Endothelial cell (in vitro differentiated cells): ENCODE data around the gene MSX1. TPM values are rescaled to one million over a fixed set of nuclear protein-coding genes. Genes with fewer than 3 reads are reported as not detected.

Source experiments
- DNase-seq: peaks from one replicate; pipeline ENCODE4 v3.0.0; 2021; ENCODE audit warnings: low spot score
- H3K27ac Mint-ChIP-seq: one replicate; pipeline ENCODE4 v1.8.0; 2021; ENCODE audit warnings: mixed read lengths, inconsistent platforms; ENCODE audit not compliant: unreplicated experiment
- H3K27me3 Mint-ChIP-seq: one replicate; pipeline ENCODE4 v1.8.0; 2021; ENCODE audit warnings: mild to moderate bottlenecking, moderate library complexity, mixed read lengths, inconsistent platforms; ENCODE audit not compliant: unreplicated experiment
- H3K36me3 Mint-ChIP-seq: one replicate; pipeline ENCODE4 v1.8.0; 2021; ENCODE audit warnings: mild to moderate bottlenecking, low read depth, mixed read lengths, inconsistent platforms; ENCODE audit not compliant: unreplicated experiment
- H3K4me1 Mint-ChIP-seq: one replicate; pipeline ENCODE4 v1.8.0; 2021; ENCODE audit warnings: mild to moderate bottlenecking, mixed read lengths, inconsistent platforms; ENCODE audit not compliant: unreplicated experiment
- H3K4me3 Mint-ChIP-seq: one replicate; pipeline ENCODE4 v1.8.0; 2021; ENCODE audit warnings: mild to moderate bottlenecking, mixed read lengths, inconsistent platforms; ENCODE audit not compliant: unreplicated experiment
- H3K9me3 Mint-ChIP-seq: one replicate; pipeline ENCODE4 v1.8.0; 2021; ENCODE audit warnings: mixed read lengths, inconsistent platforms; ENCODE audit not compliant: unreplicated experiment
- CTCF ChIP-seq: fragments of 200-600 bp; sonication (generic); IDR thresholded peaks from one replicate; pipeline ENCODE4 v1.5.0; 2021; ENCODE audit warnings: antibody characterized with exemption; ENCODE audit not compliant: unreplicated experiment
- total RNA-seq: library from RNA; stranded (reverse); fragmentation: NEBNext Ultra II Directional; extraction: Animal tissue kit (Norgen Biotek cat#: 25700); gene quantifications from one replicate; pipeline ENCODE4 v1.2.1, GENCODE V29; 2021; ENCODE audit not compliant: unreplicated experiment

MSX1 gene
- total RNA-seq, 1 donor from 2014 or later = 17.4 TPM

GRCh38 chr4:4869731-4870571 is 10.5 kb downstream of the MSX1 start:
- no peak for TF ChIP-seq CTCF
- Mint-ChIP-seq H3K4me1 (peaks cover 43% of the 10 kb centered on the region), H3K36me3 (no peaks in the 10 kb centered on the region), H3K4me3 (no peak overlapping the region), H3K27ac (no peak overlapping the region), H3K27me3 (peaks cover 45% of the 10 kb centered on the region), H3K9me3 (no peaks in the 10 kb centered on the region)
- DNase-seq = no peak

GRCh38 chr4:4870576-4871241 is 11.2 kb downstream of the MSX1 start:
- Mint-ChIP-seq H3K36me3 (peaks cover under 1% of the 10 kb centered on the region), H3K4me3 (no peak overlapping the region), H3K27me3 (peaks cover 44% of the 10 kb centered on the region), H3K4me1 (peaks cover 42% of the 10 kb centered on the region), H3K27ac (no peak overlapping the region), H3K9me3 (no peaks in the 10 kb centered on the region)
- TF ChIP-seq CTCF = no peak
- no peak for DNase-seq

GRCh38 chr4:4871242-4871572 is 11.7 kb downstream of the MSX1 start:
- no peak for TF ChIP-seq CTCF
- DNase-seq = no peak
- H3K9me3 Mint-ChIP-seq = no peaks in the 10 kb centered on the region
- H3K36me3 Mint-ChIP-seq = peaks cover 3% of the 10 kb centered on the region
- H3K4me3 Mint-ChIP-seq = no peak overlapping the region
- peaks cover 44% of the 10 kb centered on the region for H3K27me3 Mint-ChIP-seq
- H3K27ac Mint-ChIP-seq = no peak overlapping the region
- H3K4me1 Mint-ChIP-seq = peaks cover 38% of the 10 kb centered on the region

- peak overlapping the region; percentile 37 for H3K4me3 Mint-ChIP-seq
- H3K36me3 Mint-ChIP-seq = peaks cover 3% of the 10 kb centered on the region
- no peak for TF ChIP-seq CTCF
- H3K27ac Mint-ChIP-seq = no peak overlapping the region
- H3K27me3 Mint-ChIP-seq = peaks cover 40% of the 10 kb centered on the region
- DNase-seq = no peak
- no peaks in the 10 kb centered on the region for H3K9me3 Mint-ChIP-seq
- H3K4me1 Mint-ChIP-seq = peaks cover 33% of the 10 kb centered on the region
Measured at GRCh38 chr4:4871573-4872313, 12.3 kb downstream of the MSX1 start.
